Adrenal gland (tissue), 12 donors: ENCODE measurements around the gene APBB2. TPM values are rescaled to one million over a fixed set of nuclear protein-coding genes. Genes with fewer than 3 reads are reported as not detected.
A peak's percentile ranks its signal among the peaks of the same experiment; 100 is the strongest.

Source experiments
- DNase-seq, 7 donors: peaks; one replicate each; pipeline ENCODE4 v3.0.0-alpha.2; 2019 to 2020
- H3K27ac ChIP-seq, 5 donors: fragments of 200-600 bp; sonication (generic) in 4 of 5; 1 replicate in 3 of 5; 2 replicates in 2 of 5; pipeline versions ENCODE4 v1.5.1 to v1.8.0; 2016 to 2020; ENCODE audit warnings: mild to moderate bottlenecking in 1 of 5
- H3K27me3 ChIP-seq: fragments of 200-600 bp; 2 replicates; pipeline ENCODE4 v1.8.0; 2021
- H3K36me3 ChIP-seq, 2 donors: fragments of 200-600 bp; replicated peaks in 1 of 2; 1 replicate in 1 of 2; 2 replicates in 1 of 2; pipeline versions ENCODE4 v1.5.1 to v1.8.0; 2018 to 2022
- H3K4me1 ChIP-seq, 2 donors: fragments of 200-600 bp; replicated peaks in 1 of 2; 1 replicate in 1 of 2; 2 replicates in 1 of 2; pipeline versions ENCODE4 v1.5.1 to v1.8.0; 2018 to 2021
- H3K4me3 ChIP-seq, 4 donors: fragments of 200-600 bp; sonication (generic) in 3 of 4; one replicate each; pipeline ENCODE4 v1.5.1; 2016 to 2018
- H3K9me3 ChIP-seq, 3 donors: fragments of 200-600 bp; sonication (generic) in 1 of 3; replicated peaks in 1 of 3; 1 replicate in 2 of 3; 2 replicates in 1 of 3; pipeline versions ENCODE4 v1.5.1 to v1.8.0; 2016 to 2021
- CTCF ChIP-seq, 6 experiments: fragments of 450-650 bp in 4 of 6; fragments of 200-600 bp in 2 of 6; sonication (generic) in 1 of 6; IDR thresholded peaks; 1 replicate in 5 of 6; 2 replicates in 1 of 6; pipeline versions ENCODE4 v1.5.1 to v1.8.0; 2016 to 2021; ENCODE audit warnings: antibody characterized with exemption in 6 of 6, mild to moderate bottlenecking in 2 of 6, moderate library complexity in 1 of 6
- POLR2A ChIP-seq, 2 donors: fragments of 450-650 bp; IDR thresholded peaks; one replicate each; pipeline ENCODE4 v1.6.1; 2017; ENCODE audit warnings: antibody characterized with exemption in 2 of 2, mild to moderate bottlenecking in 2 of 2, moderate library complexity in 1 of 2
- WGBS, 4 donors: extraction: QIAGEN DNeasy Blood & Tissue Kit in 2 of 4; methylation state at CpG; one replicate each; pipeline versions ENCODE4 v1.1.5 to v1.1.7; 2013 to 2017; 5-methylcytosine and 5-hydroxymethylcytosine counted together
- intact Hi-C, 2 donors: fragments of 100-400 bp; cut with DNase I; formaldehyde crosslinking; loops; one replicate each; pipeline versions ENCODE4 v1.14.1 to v1.15.0; 2022 to 2023
- polyA plus RNA-seq, 3 donors: library from polyadenylated mRNA; stranded (reverse); fragments of 200-250 nt in 2 of 3; fragments of 350-450 nt in 1 of 3; fragmentation: Illumina TruSeq in 1 of 3; extraction: RNeasy Lipid Tissue Mini Kit (QIAGEN cat#74804) in 1 of 3; gene quantifications; one replicate each; pipeline ENCODE4 v1.2.3, GENCODE V29; 2013 to 2014
- total RNA-seq, 9 donors: library from RNA; depleted of rRNA in 4 of 9; stranded (reverse); fragments of >200 nt in 4 of 9; fragments of 120-200 nt in 1 of 9; fragmentation: NEBNext Ultra II Directional in 1 of 9; extraction: Animal tissue kit (Norgen Biotek cat#: 25700) in 1 of 9; gene quantifications; one replicate each; pipeline versions ENCODE4 v1.1.0 to v1.2.4, GENCODE V29; 2013 to 2023
- donor health status: healthy with polysubstance abuse.
- donor health status: Bipolar disorder and iron deficiency.
- donor health status: DM: yes; HTN: yes; CAD: no.
- donor health status: DM: no; HTN: no; CAD: no.
- donor health status: DM: no; HTN: no; CAD: no.
- donor health status: DM: yes; HTN: yes; CAD: no.

The APBB2 gene
- total and polyA plus RNA-seq, 12 donors, result 12.4 to 135 (median 39.7) TPM

- DNase-seq, result no peak
- intact Hi-C loops, result no loop called here
- WGBS, 4 donors, result 95 to 98% (median 98%) methylated on average over 3 of the region's 3 CpGs
- Histone ChIP-seq H3K27me3 (no peaks in the 10 kb centered on the region), H3K27ac (no peak overlapping the region), H3K9me3 (no peaks in the 10 kb centered on the region), H3K4me3 (no peak overlapping the region), H3K36me3 (no peaks in the 10 kb centered on the region), H3K4me1 (peaks cover 10% of the 10 kb centered on the region in 2 donors)
- no peak for TF ChIP-seq POLR2A (IDR thresholded peaks at IDR 0.05)
- no peak for TF ChIP-seq CTCF (IDR thresholded peaks at IDR 0.05)
Observed at GRCh38 chr4:41039317-41039716, 175.0 kb downstream of the APBB2 start.

GRCh38 chr4:41038304-41038703 is 176.0 kb downstream of the APBB2 start:
- no peaks in the 10 kb centered on the region for H3K27me3 ChIP-seq
- intact Hi-C loops, result no loop called here
- no peaks in the 10 kb centered on the region for H3K9me3 ChIP-seq
- H3K4me3 ChIP-seq, result no peak overlapping the region
- DNase-seq, result no peak
- peaks cover 10% of the 10 kb centered on the region in 2 donors for H3K4me1 ChIP-seq
- TF ChIP-seq CTCF (IDR thresholded peaks at IDR 0.05) (no peak), POLR2A (IDR thresholded peaks at IDR 0.05) (no peak)
- H3K36me3 ChIP-seq, result no peaks in the 10 kb centered on the region
- no peak overlapping the region for H3K27ac ChIP-seq
- WGBS, 4 donors, result 82 to 96% (median 86%) methylated on average over 2 of the region's 2 CpGs

- H3K4me1 ChIP-seq, result peaks cover 7 to 21% of the 10 kb centered on the region in 2 donors
- DNase-seq, result no peak
- no peak overlapping the region for H3K4me3 ChIP-seq
- WGBS, 4 donors, result 41 to 63% (median 56%) methylated on average over 3 of the region's 3 CpGs
- H3K27ac ChIP-seq, result peak overlapping the region in 4 of 5 donors; percentile 36 to 61 (median 51)
- TF ChIP-seq POLR2A (IDR thresholded peaks at IDR 0.05) (no peak), CTCF (IDR thresholded peaks at IDR 0.05) (no peak)
- peaks cover 0 to 8% (median 5%) of the 10 kb centered on the region in 3 donors for H3K9me3 ChIP-seq
- no peaks in the 10 kb centered on the region for H3K27me3 ChIP-seq
- no peaks in the 10 kb centered on the region for H3K36me3 ChIP-seq
- intact Hi-C loops, result no loop called here
Observed at GRCh38 chr4:41029098-41029497, 185.2 kb downstream of the APBB2 start.

- peaks cover 7 to 21% of the 10 kb centered on the region in 2 donors for H3K4me1 ChIP-seq
- no peaks in the 10 kb centered on the region for H3K36me3 ChIP-seq
- peak overlapping the region in 4 of 5 donors; percentile 36 to 61 (median 51) for H3K27ac ChIP-seq
- intact Hi-C loops, result no loop called here
- TF ChIP-seq CTCF (IDR thresholded peaks at IDR 0.05), result no peak
- DNase-seq, result peak in 1 of 7 donors; percentile 30
- H3K9me3 ChIP-seq, result peaks cover 0 to 8% (median 5%) of the 10 kb centered on the region in 3 donors
- WGBS, 4 donors, result 54 to 65% (median 57%) methylated on average over 8 of the region's 8 CpGs
- H3K4me3 ChIP-seq, result no peak overlapping the region
- H3K27me3 ChIP-seq, result no peaks in the 10 kb centered on the region
Observed at GRCh38 chr4:41028392-41029076, 185.8 kb downstream of the APBB2 start.
